ENCODE data around the gene NTM. TPM values are rescaled to one million over a fixed set of nuclear protein-coding genes. Genes with fewer than 3 reads are reported as not detected.

Gene NTM
- total RNA-seq, 1 experiment from 2014 or later: 9.9 TPM

DNA sequence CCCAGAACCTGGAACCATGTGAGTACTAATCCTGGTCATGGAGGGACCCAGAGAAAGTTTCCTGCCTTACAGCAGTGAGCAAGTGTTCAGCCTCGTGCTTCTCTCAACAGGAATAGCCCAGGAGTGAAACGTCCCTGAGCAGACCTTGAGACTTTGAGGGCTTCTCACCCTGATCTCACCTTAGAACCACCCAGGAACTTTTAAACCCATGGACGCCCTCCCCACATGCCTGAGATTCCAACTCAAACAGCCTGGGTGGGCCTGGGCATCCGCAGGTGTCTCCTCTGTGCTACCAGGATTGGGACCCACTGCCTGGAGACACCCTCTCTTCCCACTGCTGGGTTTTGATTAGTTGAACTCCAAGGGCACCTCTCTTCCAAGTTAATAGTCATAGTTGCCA lies 297.2 kb downstream of the NTM start:
- H4K91ac ChIP-seq (ENCODE audit: insufficient read length, low read depth, low read length): no peak overlapping the region
- no peak overlapping the region for H4K5ac ChIP-seq (ENCODE audit: insufficient read length, low read depth, low read length)
- no peak overlapping the region for H3K27ac Mint-ChIP-seq
- H3K9ac ChIP-seq (ENCODE audit: extremely low read depth, insufficient read length, low read length): no peak overlapping the region
- no peak overlapping the region for H3K4ac ChIP-seq (ENCODE audit: low read depth, low read length)
- no peak overlapping the region for H3K56ac ChIP-seq (ENCODE audit: insufficient read length, low read depth, low read length)
- H2BK5ac ChIP-seq (ENCODE audit: insufficient read length, low read length): no peak overlapping the region
- DNase-seq: no peak
- peaks cover 18 to 28% of the 10 kb centered on the region in 2 experiments for H3K4me1 Mint-ChIP-seq
- H3K36me3 Mint-ChIP-seq (ENCODE audit: insufficient read depth in 1 of 3, low read depth in 3 of 3): no peaks in the 10 kb centered on the region
- H3K9me3 ChIP-seq (ENCODE audit: control insufficient read depth, low read depth, low read length): no peaks in the 10 kb centered on the region
- no peak overlapping the region for H3K18ac ChIP-seq (ENCODE audit: insufficient read length, low read depth, low read length)
- H3K27ac ChIP-seq (ENCODE audit: insufficient read length, low read depth, low read length): no peak overlapping the region
- peaks cover 7% of the 10 kb centered on the region; the same call in 1 of the 2 replicates for H3K4me1 ChIP-seq (ENCODE audit: insufficient read depth, low read length)
- peaks cover 2% of the 10 kb centered on the region for H3K27me3 Mint-ChIP-seq (ENCODE audit: low read depth)
- H3K4me2 ChIP-seq (ENCODE audit: insufficient read depth, insufficient read length, low read length): no peak overlapping the region
- TF ChIP-seq, protein P1, sequence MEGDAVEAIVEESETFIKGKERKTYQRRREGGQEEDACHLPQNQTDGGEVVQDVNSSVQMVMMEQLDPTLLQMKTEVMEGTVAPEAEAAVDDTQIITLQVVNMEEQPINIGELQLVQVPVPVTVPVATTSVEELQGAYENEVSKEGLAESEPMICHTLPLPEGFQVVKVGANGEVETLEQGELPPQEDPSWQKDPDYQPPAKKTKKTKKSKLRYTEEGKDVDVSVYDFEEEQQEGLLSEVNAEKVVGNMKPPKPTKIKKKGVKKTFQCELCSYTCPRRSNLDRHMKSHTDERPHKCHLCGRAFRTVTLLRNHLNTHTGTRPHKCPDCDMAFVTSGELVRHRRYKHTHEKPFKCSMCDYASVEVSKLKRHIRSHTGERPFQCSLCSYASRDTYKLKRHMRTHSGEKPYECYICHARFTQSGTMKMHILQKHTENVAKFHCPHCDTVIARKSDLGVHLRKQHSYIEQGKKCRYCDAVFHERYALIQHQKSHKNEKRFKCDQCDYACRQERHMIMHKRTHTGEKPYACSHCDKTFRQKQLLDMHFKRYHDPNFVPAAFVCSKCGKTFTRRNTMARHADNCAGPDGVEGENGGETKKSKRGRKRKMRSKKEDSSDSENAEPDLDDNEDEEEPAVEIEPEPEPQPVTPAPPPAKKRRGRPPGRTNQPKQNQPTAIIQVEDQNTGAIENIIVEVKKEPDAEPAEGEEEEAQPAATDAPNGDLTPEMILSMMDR (conservative IDR thresholded peaks at IDR 0.05): no peak
- no peaks in the 10 kb centered on the region for H3K79me1 ChIP-seq (ENCODE audit: insufficient read depth, low read depth, low read length, poor library complexity, severe bottlenecking)
- no peak overlapping the region for H2BK12ac ChIP-seq (ENCODE audit: insufficient read length, low read depth, low read length)
- H3K23ac ChIP-seq (ENCODE audit: insufficient read length, low read depth, low read length): no peak overlapping the region
- H3K4me3 Mint-ChIP-seq: no peak overlapping the region
- no peak overlapping the region for H2BK20ac ChIP-seq (ENCODE audit: low read depth, low read length, poor library complexity, severe bottlenecking)
- no peaks in the 10 kb centered on the region; a peak in 1 of 5 replicates for H3K9me3 Mint-ChIP-seq
- H2AK5ac ChIP-seq (ENCODE audit: insufficient read length, low read length): no peak overlapping the region
- no peak overlapping the region for H4K8ac ChIP-seq (replicated peaks; ENCODE audit: insufficient read length, low read depth, low read length)
- no peaks in the 10 kb centered on the region for H4K20me1 ChIP-seq (ENCODE audit: control insufficient read depth, insufficient read depth, insufficient read length)
- no peak overlapping the region for H3T11ph ChIP-seq (ENCODE audit: low read length)
- no peak overlapping the region for H2AFZ ChIP-seq (ENCODE audit: low read length)
- H3K23me2 ChIP-seq (ENCODE audit: insufficient read length, low read depth, low read length, poor library complexity, severe bottlenecking): no peaks in the 10 kb centered on the region
- H3K14ac ChIP-seq (ENCODE audit: insufficient read depth, low read length): no peak overlapping the region
- H3K27me3 ChIP-seq (ENCODE audit: insufficient read depth, low read length): no peaks in the 10 kb centered on the region
- no CpG with 5 or more reads among the region's 4 CpGs for WGBS (ENCODE audit: extremely low coverage, insufficient read length, low lambda C conversion rate)
- H2BK120ac ChIP-seq (ENCODE audit: low read depth, low read length, poor library complexity, severe bottlenecking): no peak overlapping the region
- H2BK15ac ChIP-seq (ENCODE audit: low read depth, low read length): no peak overlapping the region
- H3K79me2 ChIP-seq (ENCODE audit: insufficient read depth, low read length): no peaks in the 10 kb centered on the region
